ENCODE results near the gene TCTA.

DNA sequence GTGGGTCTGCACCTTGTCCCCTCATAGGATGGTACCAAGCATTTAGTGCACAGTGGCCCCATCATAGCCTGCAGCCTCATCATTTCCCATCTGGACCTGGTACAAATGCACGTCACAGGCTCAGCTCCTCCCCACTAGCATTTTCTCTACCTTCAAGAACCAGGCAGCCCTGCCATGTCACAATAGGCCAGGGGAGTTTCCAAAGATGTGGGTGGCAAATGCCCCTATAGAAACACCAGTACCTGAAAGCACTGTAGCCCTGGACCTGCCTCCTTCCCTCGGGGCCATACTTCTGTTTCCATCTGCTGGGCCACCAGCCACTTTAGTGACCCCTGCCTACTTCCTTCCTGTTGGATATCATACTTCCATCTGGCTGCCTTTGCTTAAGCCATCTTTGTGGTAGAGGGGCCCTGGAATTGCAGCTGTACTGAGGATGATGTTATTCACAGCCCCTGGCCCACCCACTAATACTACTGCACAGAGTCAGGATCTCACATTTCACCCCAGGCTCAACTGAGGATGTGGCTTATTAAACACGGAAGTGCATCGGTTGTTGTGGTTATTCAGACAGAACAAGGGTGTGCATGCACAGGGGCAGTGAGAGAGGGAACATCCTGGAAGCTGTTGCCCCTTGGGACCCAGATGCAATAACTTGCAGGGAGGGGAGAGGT lies 3.8 kb downstream of the TCTA start:
- TF ChIP-seq CTCF (IDR thresholded peaks at IDR 0.05) (no peak), POLR2A (IDR thresholded peaks at IDR 0.05) (no peak), POLR2AphosphoS5 (IDR thresholded peaks at IDR 0.05; ENCODE audit: insufficient read depth in 1 of 2, low read depth in 1 of 2) (no peak)
